HepG2 (cell line): Measurements from ENCODE around the gene PTPRCAP. TPM values are rescaled to one million over a fixed set of nuclear protein-coding genes. Genes with fewer than 3 reads are reported as not detected.
A peak's percentile ranks its signal among the peaks of the same experiment; 100 is the strongest.

Experiments used
- E2F1 ChIP-seq: sonication (generic); formaldehyde crosslinking; IDR thresholded peaks from 2 replicates; pipeline ENCODE4 v1.5.0; 2020; ENCODE audit warnings: missing genetic modification reagents
- KIAA2018 ChIP-seq: sonication (generic); formaldehyde crosslinking; IDR thresholded peaks from 2 replicates; pipeline ENCODE4 v1.5.0; 2020; ENCODE audit warnings: mild to moderate bottlenecking, missing genetic modification reagents, borderline replicate concordance
- KLF15 ChIP-seq: sonication (generic); formaldehyde crosslinking; IDR thresholded peaks from 2 replicates; pipeline ENCODE4 v1.8.1; 2023; ENCODE audit warnings: borderline replicate concordance, mild to moderate bottlenecking, inconsistent platforms, missing genetic modification reagents, mixed read lengths
- MED1 ChIP-seq: sonication (generic); formaldehyde crosslinking; IDR thresholded peaks from 2 replicates; pipeline ENCODE4 v1.4.0; 2020; ENCODE audit warnings: missing genetic modification reagents
- NFATC3 ChIP-seq: sonication (generic); formaldehyde crosslinking; IDR thresholded peaks from 2 replicates; pipeline ENCODE4 v1.5.1; 2020; ENCODE audit warnings: mild to moderate bottlenecking, missing genetic modification reagents
- REPIN1 ChIP-seq: sonication (generic); formaldehyde crosslinking; IDR thresholded peaks from 2 replicates; pipeline ENCODE4 v1.8.0; 2022; ENCODE audit warnings: missing genetic modification reagents, low read depth, mild to moderate bottlenecking, borderline replicate concordance
- SMARCE1 ChIP-seq: fragments of 450-650 bp; IDR thresholded peaks from 2 replicates; pipeline ENCODE4 v1.6.1; 2017; ENCODE audit warnings: borderline replicate concordance
- ZBTB37 ChIP-seq: sonication (generic); formaldehyde crosslinking; IDR thresholded peaks from 2 replicates; pipeline ENCODE4 v1.4.0; 2020; ENCODE audit warnings: mild to moderate bottlenecking, missing genetic modification reagents
- ZKSCAN1 ChIP-seq: fragments of 150-350 bp; IDR thresholded peaks from 2 replicates; pipeline ENCODE4 v1.6.1; 2014; ENCODE audit warnings: low read length
- ZMYM3 ChIP-seq: sonication (generic); formaldehyde crosslinking; IDR thresholded peaks from 2 replicates; pipeline ENCODE4 v1.5.1; 2020; ENCODE audit warnings: mild to moderate bottlenecking, missing genetic modification reagents
- ZNF383 ChIP-seq: sonication (generic); formaldehyde crosslinking; IDR thresholded peaks from 2 replicates; pipeline ENCODE4 v1.4.0; 2020; ENCODE audit warnings: missing genetic modification reagents, mild to moderate bottlenecking, borderline replicate concordance
- ZNF431 ChIP-seq: sonication (generic); formaldehyde crosslinking; IDR thresholded peaks from 2 replicates; pipeline ENCODE4 v1.9.0; 2022; ENCODE audit warnings: missing genetic modification reagents, low read depth, mild to moderate bottlenecking, borderline replicate concordance
- ZNF468 ChIP-seq: sonication (generic); formaldehyde crosslinking; IDR thresholded peaks from 2 replicates; pipeline ENCODE4 v1.8.0; 2022; ENCODE audit warnings: mild to moderate bottlenecking, moderate library complexity, missing genetic modification reagents
- ZNF572 ChIP-seq: sonication (generic); formaldehyde crosslinking; IDR thresholded peaks from 2 replicates; pipeline ENCODE4 v1.5.1; 2020; ENCODE audit warnings: mild to moderate bottlenecking, missing genetic modification reagents
- ZNF850 ChIP-seq: sonication (generic); formaldehyde crosslinking; conservative IDR thresholded peaks from 2 replicates; pipeline ENCODE4 v1.9.0; 2021; ENCODE audit warnings: mild to moderate bottlenecking, missing genetic modification reagents
- polyA plus RNA-seq, 8 experiments: library from polyadenylated mRNA; depleted of rRNA in 3 of 8; stranded (reverse) in 7 of 8; unstranded in 1 of 8; fragments of >200 nt; fragmentation: Illumina TruSeq in 4 of 8; extraction: Trizol in 4 of 8; gene quantifications; 2 replicates each; pipeline versions ENCODE4 v1.2.1 to v1.2.3, GENCODE V29; 2011 to 2016; ENCODE audit warnings: low read depth in 4 of 8, missing spikeins in 1 of 8, mixed read lengths in 1 of 8; ENCODE audit not compliant: insufficient read depth in 1 of 8
- total RNA-seq, 5 experiments: library from RNA; depleted of rRNA; stranded (reverse); fragments of >200 nt; fragmentation: Illumina TruSeq; extraction: Trizol; gene quantifications; 2 replicates each; pipeline ENCODE4 v1.2.3, GENCODE V29; 2016; ENCODE audit warnings: low read depth in 1 of 5
- TF ChIP-seq, protein P1 (sequence below): sonication (generic); formaldehyde crosslinking; IDR thresholded peaks from 2 replicates; pipeline ENCODE4 v1.4.0; 2020; ENCODE audit warnings: missing genetic modification reagents, low read depth, mild to moderate bottlenecking, borderline replicate concordance

Gene PTPRCAP
- total and polyA plus RNA-seq, 2 of the 13 experiments (the other 11 are each of a cell fraction or from before 2014, with no cell fraction given): 0.60 to 0.70 TPM

DNA sequence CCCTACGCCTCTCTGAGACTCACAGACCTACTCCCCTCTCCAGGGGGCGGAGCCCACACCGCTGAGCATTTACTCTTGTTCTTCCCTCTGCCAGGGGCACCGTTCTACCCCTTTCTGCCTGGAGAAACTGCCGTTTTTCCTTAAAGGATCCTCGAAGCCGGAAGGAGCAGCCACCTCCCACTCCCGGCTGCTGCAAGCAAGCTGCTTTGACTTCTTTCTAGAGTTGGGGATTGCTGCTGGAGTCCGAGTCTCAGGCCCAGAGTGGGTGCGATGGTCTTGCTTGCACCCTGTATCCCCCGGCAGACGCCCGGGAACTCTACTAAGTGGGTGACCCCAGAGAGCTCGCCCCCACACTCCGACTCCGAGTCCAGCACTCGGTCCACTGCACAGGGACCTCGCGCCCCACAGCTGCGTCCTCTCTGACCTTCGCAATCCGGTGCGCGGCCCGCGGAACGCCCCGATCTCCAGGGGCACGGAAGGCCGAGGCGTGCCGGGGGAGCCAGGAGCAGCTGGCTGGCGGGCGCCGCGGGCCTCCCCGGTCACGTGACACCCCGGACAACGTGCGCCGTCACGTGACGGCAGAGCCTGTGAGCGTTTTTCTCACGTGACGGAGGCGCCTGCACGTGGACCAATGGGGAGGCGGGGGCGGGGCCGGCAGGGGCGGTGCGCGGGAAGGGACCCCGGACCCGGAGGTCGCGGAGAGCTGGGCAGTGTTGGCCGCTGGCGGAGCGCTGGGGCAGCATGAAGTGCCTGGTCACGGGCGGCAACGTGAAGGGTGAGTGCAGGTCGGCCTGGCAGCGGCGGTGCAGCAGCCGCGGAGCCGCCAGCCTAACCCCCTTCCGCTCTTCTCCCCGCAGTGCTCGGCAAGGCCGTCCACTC lies 45.9 kb downstream of the PTPRCAP start, which contains the start of gene RAD9A (continued):
- TF ChIP-seq REPIN1: peak; percentile 83
- TF ChIP-seq, protein P1, sequence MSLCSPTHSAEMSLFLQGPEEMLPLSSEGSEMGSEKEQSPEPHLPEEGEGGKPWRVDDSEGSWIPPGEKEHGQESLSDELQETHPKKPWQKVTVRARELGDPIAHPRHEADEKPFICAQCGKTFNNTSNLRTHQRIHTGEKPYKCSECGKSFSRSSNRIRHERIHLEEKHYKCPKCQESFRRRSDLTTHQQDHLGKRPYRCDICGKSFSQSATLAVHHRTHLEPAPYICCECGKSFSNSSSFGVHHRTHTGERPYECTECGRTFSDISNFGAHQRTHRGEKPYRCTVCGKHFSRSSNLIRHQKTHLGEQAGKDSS: no peak
- peak; percentile 23; the same call in 1 of the 2 replicates for TF ChIP-seq KLF15
- TF ChIP-seq ZNF468: no peak; the same call in 1 of the 2 replicates
- TF ChIP-seq ZKSCAN1: no peak
- TF ChIP-seq ZNF572 (CRISPR knock-in tag): peak; percentile 84; the same call in 1 of the 2 replicates
- TF ChIP-seq KIAA2018 (CRISPR knock-in tag): no peak; the same call in 1 of the 2 replicates
- TF ChIP-seq SMARCE1: no peak
- TF ChIP-seq NFATC3 (CRISPR knock-in tag): peak; percentile 91; the same call in 1 of the 2 replicates
- TF ChIP-seq ZNF431 (CRISPR knock-in tag): no peak; the same call in 1 of the 2 replicates
- peak; percentile 93; the same call in 1 of the 2 replicates for TF ChIP-seq ZNF850 (CRISPR knock-in tag)
- TF ChIP-seq ZMYM3: peak; percentile 59; the same call in 1 of the 2 replicates
- TF ChIP-seq MED1 (CRISPR knock-in tag): peak; percentile 72
- no peak for TF ChIP-seq ZBTB37 (CRISPR knock-in tag)
- no peak for TF ChIP-seq ZNF383
- TF ChIP-seq E2F1 (CRISPR knock-in tag): peak; percentile 89
